ENCODE measurements around the gene IL1RAPL1. TPM values are rescaled to one million over a fixed set of nuclear protein-coding genes. Genes with fewer than 3 reads are reported as not detected.

The IL1RAPL1 gene
- total and polyA plus RNA-seq, 8 donors, result 0.60 to 1.4 (median 0.95) TPM; not detected in 2

- no peak overlapping the region for H3K27ac ChIP-seq
- no peak for TF ChIP-seq CTCF (IDR thresholded peaks at IDR 0.05)
- ATAC-seq (no peak), DNase-seq (no peak)
- no peaks in the 10 kb centered on the region for H3K9me3 ChIP-seq
- H3K4me3 ChIP-seq, result no peak overlapping the region
- H3K36me3 ChIP-seq, result no peaks in the 10 kb centered on the region
- no peaks in the 10 kb centered on the region for H3K4me1 ChIP-seq
- H3K27me3 ChIP-seq, result no peaks in the 10 kb centered on the region
- intact Hi-C loops (cut with DNase I), result no loop called here
Observed at GRCh38 chrX:29491659-29492058, 904.4 kb downstream of the IL1RAPL1 start.

- Histone ChIP-seq H3K27me3 (no peaks in the 10 kb centered on the region), H3K9me3 (no peaks in the 10 kb centered on the region), H3K27ac (no peak overlapping the region), H3K4me3 (no peak overlapping the region), H3K4me1 (no peaks in the 10 kb centered on the region), H3K36me3 (no peaks in the 10 kb centered on the region)
- DNase-seq (no peak), ATAC-seq (no peak)
- TF ChIP-seq CTCF (IDR thresholded peaks at IDR 0.05), result no peak
- intact Hi-C loops (cut with DNase I), result no loop called here
Observed at GRCh38 chrX:29496636-29497180, 909.5 kb downstream of the IL1RAPL1 start.

- intact Hi-C loops (cut with DNase I), result no loop called here
- DNase-seq (no peak), ATAC-seq (no peak)
- Histone ChIP-seq H3K4me1 (no peaks in the 10 kb centered on the region), H3K27ac (no peak overlapping the region), H3K4me3 (no peak overlapping the region), H3K36me3 (no peaks in the 10 kb centered on the region), H3K27me3 (no peaks in the 10 kb centered on the region), H3K9me3 (no peaks in the 10 kb centered on the region)
- TF ChIP-seq CTCF (IDR thresholded peaks at IDR 0.05), result no peak
Observed at GRCh38 chrX:29506729-29507128, 919.5 kb downstream of the IL1RAPL1 start.

- no peak for DNase-seq
- H3K9me3 ChIP-seq, result no peaks in the 10 kb centered on the region
- no peak for ATAC-seq
- intact Hi-C loops (cut with DNase I), result no loop called here
- no peak overlapping the region for H3K4me3 ChIP-seq
- no peak overlapping the region for H3K27ac ChIP-seq
- no peaks in the 10 kb centered on the region for H3K27me3 ChIP-seq
- no peaks in the 10 kb centered on the region for H3K4me1 ChIP-seq
- no peaks in the 10 kb centered on the region for H3K36me3 ChIP-seq
- TF ChIP-seq CTCF (IDR thresholded peaks at IDR 0.05), result no peak
Observed at GRCh38 chrX:29518100-29518499, 930.9 kb downstream of the IL1RAPL1 start.

- Histone ChIP-seq H3K36me3 (no peaks in the 10 kb centered on the region), H3K27me3 (no peaks in the 10 kb centered on the region), H3K27ac (no peak overlapping the region), H3K9me3 (no peaks in the 10 kb centered on the region), H3K4me3 (no peak overlapping the region), H3K4me1 (no peaks in the 10 kb centered on the region)
- TF ChIP-seq CTCF (IDR thresholded peaks at IDR 0.05), result no peak
- ATAC-seq, result no peak
- intact Hi-C loops (cut with DNase I), result no loop called here
- DNase-seq, result no peak
Observed at GRCh38 chrX:29528281-29528680, 941.0 kb downstream of the IL1RAPL1 start.
